GM12872 (cell line): ENCODE results near the gene MBD5.

Experiments used
- CTCF ChIP-seq: IDR thresholded peaks from 3 replicates; pipeline ENCODE4 v1.5.1; 2011; ENCODE audit warnings: low read depth, mild to moderate bottlenecking, low read length, moderate library complexity; ENCODE audit not compliant: insufficient read depth

The MBD5 gene

DNA sequence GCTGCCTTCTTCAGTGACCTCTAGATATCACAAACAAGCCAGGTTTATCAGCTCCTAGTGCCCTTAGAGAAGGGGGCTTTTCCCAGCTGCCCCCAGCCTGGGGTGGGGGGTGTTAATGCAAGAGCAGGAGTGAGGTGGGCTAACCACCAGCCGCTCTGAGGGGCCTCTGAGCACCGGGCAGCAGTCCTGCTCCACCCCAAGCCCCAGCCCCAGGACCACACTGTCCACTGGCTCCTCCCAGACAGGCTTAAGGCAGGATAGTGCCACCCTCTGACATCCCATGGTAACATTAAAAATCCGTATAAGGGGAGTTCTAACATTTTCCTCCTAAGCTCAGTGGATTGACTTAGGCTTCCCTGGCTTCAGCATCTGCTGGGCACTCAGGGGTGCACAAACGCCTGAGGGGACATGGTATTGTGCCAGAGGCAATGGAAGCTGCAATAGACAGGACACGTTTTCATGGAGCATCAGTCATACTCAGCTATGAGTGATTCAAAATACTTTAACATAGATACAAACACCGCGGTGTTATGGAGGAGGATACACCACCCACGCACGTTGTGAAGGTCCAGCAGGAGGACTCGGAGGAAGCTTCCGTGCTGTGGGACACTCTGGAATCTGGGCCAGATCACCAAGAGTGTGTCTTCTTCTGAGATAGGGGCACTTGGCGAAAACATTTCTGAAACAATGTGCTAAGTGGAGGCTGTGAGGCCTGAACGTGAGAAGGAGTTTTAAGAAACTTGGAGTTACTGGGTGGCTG is 511.0 kb downstream of the MBD5 start:
- no peak for TF ChIP-seq CTCF

GRCh38 chr2:148533004-148533403 is 512.1 kb downstream of the MBD5 start:
- no peak for TF ChIP-seq CTCF

DNA sequence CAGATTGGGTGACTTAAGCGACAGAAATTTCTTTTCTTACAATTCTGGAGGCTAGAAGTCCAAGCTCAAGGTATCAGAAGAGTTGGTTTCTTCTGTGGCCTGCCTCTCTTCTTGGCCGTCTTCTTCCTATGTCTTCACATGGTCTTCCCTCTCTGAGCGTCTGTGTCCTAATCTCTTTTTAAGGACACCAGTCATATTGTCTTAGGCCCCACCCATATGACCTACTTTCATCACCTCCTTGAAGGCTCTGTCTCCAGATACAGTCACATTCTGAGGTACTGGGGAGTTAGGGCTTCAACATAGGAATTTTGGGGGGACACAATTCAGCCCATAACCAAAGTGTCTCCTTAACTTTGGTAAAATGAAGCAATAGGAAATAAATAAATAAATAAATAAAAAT is 512.8 kb downstream of the MBD5 start:
- no peak for TF ChIP-seq CTCF

GRCh38 chr2:148534416-148535204 is 513.7 kb downstream of the MBD5 start:
- no peak for TF ChIP-seq CTCF

GRCh38 chr2:148538375-148538774 is 517.5 kb downstream of the MBD5 start:
- TF ChIP-seq CTCF = no peak

DNA sequence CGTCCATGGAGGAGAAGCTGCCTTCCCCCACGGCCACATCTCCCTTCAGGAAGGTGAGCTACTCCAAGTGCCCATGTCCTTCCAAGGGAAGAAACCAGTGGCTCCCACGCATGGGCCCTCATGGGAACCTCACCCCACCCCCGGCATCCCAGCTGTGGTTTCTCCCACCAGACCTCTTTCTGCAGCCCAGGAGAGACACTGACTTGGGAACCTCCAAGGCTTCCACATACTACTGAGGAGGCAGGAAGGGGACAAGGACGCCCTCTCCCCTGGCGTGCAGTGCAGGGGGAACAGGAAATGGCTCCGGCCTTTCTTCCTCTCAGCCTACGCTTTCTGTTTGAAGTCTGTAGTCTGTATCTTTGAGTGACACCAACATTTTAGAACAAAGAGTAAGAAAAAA is 519.1 kb downstream of the MBD5 start:
- no peak for TF ChIP-seq CTCF

- no peak for TF ChIP-seq CTCF
Observed at GRCh38 chr2:148541792-148542191, 520.9 kb downstream of the MBD5 start.
